ENCODE measurements around the gene IRX3. TPM values are rescaled to one million over a fixed set of nuclear protein-coding genes. Genes with fewer than 3 reads are reported as not detected.

Gene IRX3
- total and polyA plus RNA-seq, 2 of the 8 experiments (the other 6 are each of a cell fraction or from before 2014, with no cell fraction given), result 0.50 to 1.6 TPM

- no peak overlapping the region for H2BK120ac ChIP-seq (replicated peaks; ENCODE audit: low read depth, low read length)
- H3K4me3 ChIP-seq (ENCODE audit: extremely low read depth in 1 of 4, insufficient read depth in 2 of 4, low read depth in 3 of 4, low read length in 4 of 4), result no peak overlapping the region
- no peak overlapping the region for H2AK5ac ChIP-seq (ENCODE audit: low read depth, low read length)
- TF ChIP-seq MAFK (IDR thresholded peaks at IDR 0.05; ENCODE audit: low read depth, low read length), result no peak
- no peak for TF ChIP-seq CREB1 (IDR thresholded peaks at IDR 0.05)
- no peak for TF ChIP-seq CHD1 (IDR thresholded peaks at IDR 0.05; ENCODE audit: low read depth, low read length)
- TF ChIP-seq RFX5 (IDR thresholded peaks at IDR 0.05; ENCODE audit: borderline replicate concordance, low read depth, low read length), result no peak
- no peak for TF ChIP-seq RBBP5 (IDR thresholded peaks at IDR 0.05; ENCODE audit: borderline replicate concordance, low read depth, low read length)
- no peak for TF ChIP-seq CBX8 (IDR thresholded peaks at IDR 0.05; ENCODE audit: borderline replicate concordance, low read depth, low read length)
- FAIRE-seq (no peak), DNase-seq (ENCODE audit: low read depth in 1 of 2, low spot score in 2 of 2) (no peak)
- H3K4me1 ChIP-seq (replicated peaks in 1 of 4; ENCODE audit: control insufficient read depth in 3 of 4, insufficient read depth in 4 of 4, low read length in 3 of 4), result peaks cover 0 to 14% (median 7%) of the 10 kb centered on the region in 4 experiments; a peak in 4 of 7 replicates
- no peak overlapping the region for H3K14ac ChIP-seq (ENCODE audit: insufficient read length)
- no peak overlapping the region for H4K5ac ChIP-seq (ENCODE audit: insufficient read length, low read depth, low read length)
- H2BK5ac ChIP-seq (ENCODE audit: low read depth, low read length), result no peak overlapping the region
- H3K4me2 ChIP-seq (ENCODE audit: insufficient read depth in 1 of 2, low read depth in 2 of 2, low read length in 2 of 2), result no peak overlapping the region
- no peak overlapping the region for H3K27ac ChIP-seq (ENCODE audit: low read depth, low read length)
- H2BK15ac ChIP-seq (ENCODE audit: low read length), result no peak overlapping the region
- ChIA-PET CTCF (ENCODE audit: partially characterized antibody) (interaction anchor here (0.6 kb wide), 1 partner anchor 148 kb away, joined by 3 read pairs; no protein-coding TSS in a partner anchor), POLR2A (ENCODE audit: partially characterized antibody) (no interaction called here)
- no peaks in the 10 kb centered on the region for H3K23me2 ChIP-seq (ENCODE audit: low read depth, low read length)
- H3K56ac ChIP-seq (replicated peaks; ENCODE audit: insufficient read length, low read depth, low read length), result no peak overlapping the region
- no peak overlapping the region for H4K8ac ChIP-seq (ENCODE audit: extremely low read depth, insufficient read depth, low read length)
- 87% methylated on average over 15 of the region's 15 CpGs; no CpG with 5 or more reads in 1 of the 2 experiments for WGBS, 2 experiments (ENCODE audit: extremely low coverage in 1 of 2, insufficient coverage in 1 of 2, insufficient read length in 1 of 2, insufficient replicate concordance in 2 of 2, low coverage in 1 of 2, low lambda C conversion rate in 2 of 2, missing lambda C conversion rate in 1 of 2)
- no peaks in the 10 kb centered on the region for H3K27me3 ChIP-seq (replicated peaks in 1 of 4; ENCODE audit: control insufficient read depth in 3 of 4, extremely low read depth in 1 of 4, insufficient read depth in 3 of 4, low read length in 3 of 4)
- H2BK12ac ChIP-seq (ENCODE audit: low read depth, low read length), result no peak overlapping the region
- H2BK20ac ChIP-seq (ENCODE audit: low read length), result no peak overlapping the region
- H3K79me2 ChIP-seq (ENCODE audit: control insufficient read depth in 1 of 2, insufficient read depth in 2 of 2, low read length in 2 of 2), result no peaks in the 10 kb centered on the region
- no peak overlapping the region for H4K91ac ChIP-seq (replicated peaks; ENCODE audit: insufficient read length, low read length)
- H4K20me1 ChIP-seq (replicated peaks in 1 of 2; ENCODE audit: control insufficient read depth in 1 of 2, insufficient read depth in 2 of 2, low read length in 2 of 2), result no peaks in the 10 kb centered on the region
- no peak overlapping the region for H3K23ac ChIP-seq (ENCODE audit: insufficient read length)
- no peaks in the 10 kb centered on the region for H3K79me1 ChIP-seq (ENCODE audit: low read depth, low read length)
- H3K18ac ChIP-seq (ENCODE audit: extremely low read depth, low read length), result no peak overlapping the region
- no peak overlapping the region for H3K4ac ChIP-seq (replicated peaks; ENCODE audit: insufficient read length, low read depth, low read length)
- no peak overlapping the region for H3K9ac ChIP-seq (replicated peaks in 1 of 4; ENCODE audit: extremely low read depth in 1 of 4, low read depth in 3 of 4, low read length in 3 of 4)
- peaks cover 0 to 4% of the 10 kb centered on the region in 2 experiments; a peak in 2 of 4 replicates for H3K9me3 ChIP-seq (ENCODE audit: insufficient read depth in 2 of 2, low read depth in 1 of 2, low read length in 1 of 2)
- no peaks in the 10 kb centered on the region for H3K36me3 ChIP-seq (ENCODE audit: control insufficient read depth in 2 of 4, insufficient read depth in 4 of 4, low read length in 3 of 4)
- H2AFZ ChIP-seq (ENCODE audit: low read length), result no peak overlapping the region
Observed at GRCh38 chr16:54317101-54317611, 30.6 kb upstream of the IRX3 start.

Data from H1 (cell line).